Measurements from ENCODE around the gene MYADML2. TPM values are rescaled to one million over a fixed set of nuclear protein-coding genes. Genes with fewer than 3 reads are reported as not detected.
A peak's percentile ranks its signal among the peaks of the same experiment; 100 is the strongest.

The MYADML2 gene
- total and polyA plus RNA-seq, 4 donors, result 0.44 to 2.9 (median 2.1) TPM

DNA sequence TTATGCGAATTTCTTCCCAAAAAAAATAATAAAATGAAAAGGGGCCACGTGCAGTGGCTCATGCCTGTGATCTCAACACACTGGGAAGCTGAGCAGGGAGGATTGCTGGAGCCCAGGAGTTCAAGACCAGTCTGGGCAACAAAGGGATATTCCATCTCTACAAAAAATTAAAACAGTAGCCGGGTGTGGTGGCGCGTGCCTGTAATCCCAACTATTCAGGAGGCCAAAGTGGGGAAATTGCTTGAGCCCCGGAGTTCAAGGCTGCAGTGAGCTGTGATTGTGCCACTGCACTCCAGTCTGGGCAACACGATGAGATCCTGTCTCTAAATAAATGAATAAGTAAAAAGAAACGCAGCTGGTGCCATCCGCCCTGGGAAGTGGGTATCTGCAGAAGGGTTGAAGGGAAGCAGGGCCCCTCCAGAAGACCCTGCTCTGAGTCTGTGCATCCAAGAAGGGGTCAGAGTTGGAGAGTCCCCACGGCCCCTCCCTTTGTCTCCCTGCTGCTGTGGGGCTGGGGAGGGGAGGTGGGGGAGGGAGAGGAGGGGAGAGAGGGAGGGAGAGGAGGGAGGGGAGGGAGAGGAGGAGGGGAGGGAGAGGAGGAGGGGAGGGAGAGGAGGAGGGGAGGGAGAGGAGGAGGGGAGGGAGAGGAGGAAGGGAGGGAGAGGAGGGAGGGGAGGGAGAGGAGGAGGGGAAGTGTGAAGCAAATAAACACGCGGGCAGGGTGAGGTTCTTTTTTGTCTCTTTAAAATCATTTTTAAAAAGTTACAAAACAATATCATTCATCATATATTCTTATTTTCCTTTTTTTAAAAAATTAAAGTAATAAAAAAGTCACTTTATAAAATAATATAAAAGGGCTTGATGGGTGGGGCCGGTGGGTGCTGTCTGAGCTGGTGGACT, 5.0 kb upstream of the MYADML2 start:
- 54% methylated on average over 6 of the region's 13 CpGs for WGBS (ENCODE audit: insufficient coverage)
- no peak overlapping the region for H3K27ac ChIP-seq (ENCODE audit: low read depth, low read length)
- DNase-seq (ENCODE audit: low read depth in 4 of 6, low spot score in 6 of 6), result no peak
- peaks cover 12% of the 10 kb centered on the region for H3K36me3 ChIP-seq (ENCODE audit: control insufficient read depth, insufficient read depth, low read length)
- H3K4me1 ChIP-seq (ENCODE audit: control insufficient read depth, insufficient read depth, low read length), result peaks cover 2% of the 10 kb centered on the region
- no peaks in the 10 kb centered on the region for H3K9me3 ChIP-seq (ENCODE audit: control insufficient read depth, insufficient read depth, low read length)
- no peaks in the 10 kb centered on the region for H3K27me3 ChIP-seq (ENCODE audit: control insufficient read depth, insufficient read depth, low read length)
- H3K4me3 ChIP-seq (ENCODE audit: low read depth, low read length), result no peak overlapping the region

- H3K4me3 ChIP-seq (ENCODE audit: low read depth, low read length), result no peak overlapping the region
- H3K9me3 ChIP-seq (ENCODE audit: control insufficient read depth, insufficient read depth, low read length), result no peaks in the 10 kb centered on the region
- WGBS (ENCODE audit: insufficient coverage), result 90% methylated on average over 15 of the region's 15 CpGs
- H3K27me3 ChIP-seq (ENCODE audit: control insufficient read depth, insufficient read depth, low read length), result no peaks in the 10 kb centered on the region
- peaks cover 2% of the 10 kb centered on the region for H3K4me1 ChIP-seq (ENCODE audit: control insufficient read depth, insufficient read depth, low read length)
- peaks cover 8% of the 10 kb centered on the region for H3K36me3 ChIP-seq (ENCODE audit: control insufficient read depth, insufficient read depth, low read length)
- no peak overlapping the region for H3K27ac ChIP-seq (ENCODE audit: low read depth, low read length)
- no peak for DNase-seq (ENCODE audit: low read depth in 4 of 6, low spot score in 6 of 6)
These were observed 3.5 kb upstream of the MYADML2 start for GRCh38 chr17:81950501-81950900.

- DNase-seq (ENCODE audit: low read depth in 4 of 6, low spot score in 6 of 6), result no peak
- no peaks in the 10 kb centered on the region for H3K9me3 ChIP-seq (ENCODE audit: control insufficient read depth, insufficient read depth, low read length)
- no peak overlapping the region for H3K27ac ChIP-seq (ENCODE audit: low read depth, low read length)
- H3K27me3 ChIP-seq (ENCODE audit: control insufficient read depth, insufficient read depth, low read length), result no peaks in the 10 kb centered on the region
- WGBS (ENCODE audit: insufficient coverage), result 76% methylated on average over 15 of the region's 17 CpGs
- peaks cover 8% of the 10 kb centered on the region for H3K36me3 ChIP-seq (ENCODE audit: control insufficient read depth, insufficient read depth, low read length)
- no peak overlapping the region for H3K4me3 ChIP-seq (ENCODE audit: low read depth, low read length)
- H3K4me1 ChIP-seq (ENCODE audit: control insufficient read depth, insufficient read depth, low read length), result peaks cover 2% of the 10 kb centered on the region
These were observed 1.8 kb upstream of the MYADML2 start for GRCh38 chr17:81948635-81949378.

DNA sequence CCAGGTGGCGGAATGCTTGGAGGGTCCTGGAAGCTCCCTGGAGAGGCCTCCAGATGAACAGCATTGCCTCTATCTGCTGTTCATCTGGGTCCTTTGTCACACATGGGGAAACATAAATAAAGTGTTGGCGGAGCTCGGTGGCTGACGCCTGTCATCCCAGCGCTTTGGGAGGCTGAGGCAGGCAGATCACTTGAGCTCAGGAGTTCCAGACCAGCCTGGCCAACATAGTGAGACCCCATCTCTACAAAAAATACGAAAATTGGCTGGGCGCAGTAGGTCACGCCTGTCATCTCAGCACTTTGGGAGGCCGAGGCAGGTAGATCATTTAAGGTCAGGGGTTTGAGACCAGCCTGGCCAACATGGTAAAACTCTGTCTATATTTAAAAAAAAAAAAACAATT, 2.2 kb downstream of the MYADML2 start:
- WGBS (ENCODE audit: insufficient coverage), result 72% methylated on average over 5 of the region's 9 CpGs
- Histone ChIP-seq H3K4me3 (ENCODE audit: low read depth, low read length) (no peak overlapping the region), H3K36me3 (ENCODE audit: control insufficient read depth, insufficient read depth, low read length) (peaks cover 9% of the 10 kb centered on the region), H3K9me3 (ENCODE audit: control insufficient read depth, insufficient read depth, low read length) (no peaks in the 10 kb centered on the region), H3K27ac (ENCODE audit: low read depth, low read length) (no peak overlapping the region), H3K4me1 (ENCODE audit: control insufficient read depth, insufficient read depth, low read length) (peaks cover 19% of the 10 kb centered on the region), H3K27me3 (ENCODE audit: control insufficient read depth, insufficient read depth, low read length) (peaks cover 2% of the 10 kb centered on the region)
- DNase-seq (ENCODE audit: low read depth in 4 of 6, low spot score in 6 of 6), result no peak

- no peak overlapping the region for H3K27ac ChIP-seq (ENCODE audit: low read depth, low read length)
- H3K4me3 ChIP-seq (ENCODE audit: low read depth, low read length), result peak overlapping the region; percentile 5
- whole genome bisulfite sequencing (ENCODE audit: insufficient coverage), result 37% methylated on average over 5 of the region's 12 CpGs
- H3K36me3 ChIP-seq (ENCODE audit: control insufficient read depth, insufficient read depth, low read length), result peaks cover 3% of the 10 kb centered on the region
- no peak for DNase-seq (ENCODE audit: low read depth in 4 of 6, low spot score in 6 of 6)
- H3K27me3 ChIP-seq (ENCODE audit: control insufficient read depth, insufficient read depth, low read length), result peaks cover 2% of the 10 kb centered on the region
- H3K4me1 ChIP-seq (ENCODE audit: control insufficient read depth, insufficient read depth, low read length), result peaks cover 38% of the 10 kb centered on the region
- no peaks in the 10 kb centered on the region for H3K9me3 ChIP-seq (ENCODE audit: control insufficient read depth, insufficient read depth, low read length)
These were observed 4.9 kb downstream of the MYADML2 start for GRCh38 chr17:81942167-81942553.

- H3K36me3 ChIP-seq (ENCODE audit: control insufficient read depth, insufficient read depth, low read length), result peaks cover 3% of the 10 kb centered on the region
- H3K9me3 ChIP-seq (ENCODE audit: control insufficient read depth, insufficient read depth, low read length), result no peaks in the 10 kb centered on the region
- no peak overlapping the region for H3K27ac ChIP-seq (ENCODE audit: low read depth, low read length)
- H3K4me3 ChIP-seq (ENCODE audit: low read depth, low read length), result peak overlapping the region; percentile 5
- peak in 1 of 6 donors; percentile 45 for DNase-seq (ENCODE audit: low read depth in 4 of 6, low spot score in 6 of 6)
- peaks cover 42% of the 10 kb centered on the region for H3K4me1 ChIP-seq (ENCODE audit: control insufficient read depth, insufficient read depth, low read length)
- H3K27me3 ChIP-seq (ENCODE audit: control insufficient read depth, insufficient read depth, low read length), result peaks cover 2% of the 10 kb centered on the region
- WGBS (ENCODE audit: insufficient coverage), result 42% methylated on average over 25 of the region's 30 CpGs
These were observed 5.4 kb downstream of the MYADML2 start for GRCh38 chr17:81941484-81942166.

DNA sequence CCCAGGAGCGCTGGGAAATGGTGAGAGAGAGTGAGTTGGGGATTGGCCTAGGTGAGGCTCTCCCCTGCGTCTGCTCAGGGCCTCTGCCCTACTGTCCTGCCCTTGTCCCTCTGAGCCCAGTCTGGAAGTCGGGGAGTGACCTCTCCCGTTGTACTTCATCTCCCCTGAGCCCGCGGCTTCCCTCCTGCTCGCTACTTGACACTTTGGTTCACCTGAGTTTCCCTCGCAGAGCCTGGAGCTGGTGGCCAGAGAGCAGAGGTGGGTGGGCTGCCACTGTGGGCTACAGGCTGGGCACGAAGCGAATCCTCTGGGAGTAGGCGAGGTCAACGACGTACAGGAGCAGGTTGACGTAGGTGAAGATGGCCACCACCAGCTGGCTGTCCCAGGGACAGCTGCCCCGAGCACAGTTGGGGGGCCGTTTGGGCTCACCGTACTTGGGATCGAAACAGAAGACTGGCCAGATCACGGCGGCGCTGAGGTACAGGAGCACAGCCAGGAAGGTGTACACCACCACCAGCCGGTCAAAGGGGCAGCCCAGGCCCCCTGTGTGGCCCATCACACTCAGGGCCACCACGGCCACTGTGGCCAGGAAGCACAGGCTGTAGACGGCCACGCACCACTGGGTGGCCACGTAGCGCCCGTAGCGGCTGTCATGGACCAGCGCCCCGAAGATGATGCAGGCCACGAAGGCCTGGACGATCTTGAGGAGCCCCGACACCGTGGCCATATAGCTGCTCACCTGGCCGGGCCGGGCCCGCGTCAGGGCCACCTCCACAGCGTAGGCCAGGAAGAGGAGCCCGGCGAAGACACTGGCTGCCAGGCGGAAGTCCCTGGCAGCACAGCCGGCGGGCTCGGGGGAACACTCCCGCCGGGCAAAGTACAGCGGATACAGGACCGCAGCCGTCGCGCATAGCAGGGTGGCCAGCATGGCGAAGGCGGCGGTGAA, 6.2 kb downstream of the MYADML2 start:
- peaks cover 4% of the 10 kb centered on the region for H3K36me3 ChIP-seq (ENCODE audit: control insufficient read depth, insufficient read depth, low read length)
- no peak overlapping the region for H3K27ac ChIP-seq (ENCODE audit: low read depth, low read length)

GRCh38 chr17:81939881-81940385, 7.1 kb downstream of the MYADML2 start:
- 73% methylated on average over 21 of the region's 21 CpGs for WGBS (ENCODE audit: insufficient coverage)
- peaks cover 13% of the 10 kb centered on the region for H3K36me3 ChIP-seq (ENCODE audit: control insufficient read depth, insufficient read depth, low read length)
- DNase-seq (ENCODE audit: low read depth in 4 of 6, low spot score in 6 of 6), result peak in 1 of 6 donors; percentile 58
- H3K27me3 ChIP-seq (ENCODE audit: control insufficient read depth, insufficient read depth, low read length), result peaks cover 2% of the 10 kb centered on the region
- H3K4me3 ChIP-seq (ENCODE audit: low read depth, low read length), result no peak overlapping the region
- H3K27ac ChIP-seq (ENCODE audit: low read depth, low read length), result no peak overlapping the region
- H3K9me3 ChIP-seq (ENCODE audit: control insufficient read depth, insufficient read depth, low read length), result no peaks in the 10 kb centered on the region
- peaks cover 55% of the 10 kb centered on the region for H3K4me1 ChIP-seq (ENCODE audit: control insufficient read depth, insufficient read depth, low read length)

More for the DNA sequence above, 6.2 kb downstream of the MYADML2 start:
- Histone ChIP-seq H3K27me3 (ENCODE audit: control insufficient read depth, insufficient read depth, low read length) (peaks cover 2% of the 10 kb centered on the region), H3K4me1 (ENCODE audit: control insufficient read depth, insufficient read depth, low read length) (peaks cover 50% of the 10 kb centered on the region), H3K9me3 (ENCODE audit: control insufficient read depth, insufficient read depth, low read length) (no peaks in the 10 kb centered on the region), H3K4me3 (ENCODE audit: low read depth, low read length) (no peak overlapping the region)
- no peak for DNase-seq (ENCODE audit: low read depth in 4 of 6, low spot score in 6 of 6)
- WGBS (ENCODE audit: insufficient coverage), result 91% methylated on average over 56 of the region's 56 CpGs
